Measurements from ENCODE around the gene PRDM13. TPM values are rescaled to one million over a fixed set of nuclear protein-coding genes. Genes with fewer than 3 reads are reported as not detected.

Gene PRDM13
- total and polyA plus RNA-seq, 9 of the 15 experiments (the other 6 are each of a cell fraction or from before 2014, with no cell fraction given) = not detected

GRCh38 chr6:99613705-99614429 lies 7.2 kb downstream of the PRDM13 start:
- H3K4me1 ChIP-seq (replicated peaks in 1 of 2; ENCODE audit: control insufficient read depth in 2 of 2, insufficient read depth in 2 of 2, low read length in 2 of 2) = peaks cover 3 to 13% of the 10 kb centered on the region in 2 experiments; a peak in 3 of 5 replicates
- peak overlapping the region in 1 of 2 experiments; percentile 38; a peak in 1 of 4 replicates for H3K9ac ChIP-seq (ENCODE audit: insufficient read depth in 1 of 2, low read depth in 2 of 2, low read length in 2 of 2)
- H2AFZ ChIP-seq (ENCODE audit: low read depth, low read length) = no peak overlapping the region
- POLR2A ChIA-PET = no interaction called here
- H3K36me3 ChIP-seq (ENCODE audit: control insufficient read depth, insufficient read depth, low read length) = no peaks in the 10 kb centered on the region
- intact Hi-C loops (cut with micrococcal nuclease) = no loop called here
- no peak for TF ChIP-seq SMAD1 (IDR thresholded peaks at IDR 0.05; ENCODE audit: low read depth, low read length, partially characterized antibody)
- no peak for TF ChIP-seq USF1 (CRISPR knock-in tag; IDR thresholded peaks at IDR 0.05)
- TF ChIP-seq PHB2 (IDR thresholded peaks at IDR 0.05; ENCODE audit: low read depth) = no peak
- H3K27me3 ChIP-seq (ENCODE audit: control insufficient read depth in 2 of 2, insufficient read depth in 2 of 2, low read length in 2 of 2) = peaks cover 3 to 16% of the 10 kb centered on the region in 2 experiments; a peak in 3 of 5 replicates
- DNase-seq (ENCODE audit: extremely low read depth in 1 of 4, low spot score in 3 of 4) (no peak), FAIRE-seq (no peak), ATAC-seq (no peak)
- no peak overlapping the region for H3K27ac ChIP-seq (ENCODE audit: extremely low read depth, low read depth, low read length)
- no peaks in the 10 kb centered on the region for H4K20me1 ChIP-seq (replicated peaks; ENCODE audit: control insufficient read depth, insufficient read depth, low read length)
- no peaks in the 10 kb centered on the region for H3K9me1 ChIP-seq (ENCODE audit: control insufficient read depth, insufficient read depth, low read length)
- H3K4me3 ChIP-seq = no peak overlapping the region
- no peaks in the 10 kb centered on the region for H3K79me2 ChIP-seq (ENCODE audit: control insufficient read depth, insufficient read depth, low read length)
- no peak overlapping the region for H3K4me2 ChIP-seq (ENCODE audit: insufficient read depth, low read length)
- in situ Hi-C loops (cut with MboI) = no loop called here
- WGBS (ENCODE audit: insufficient coverage, low coverage, missing lambda C conversion rate) = 60% methylated on average over 13 of the region's 82 CpGs
- no peaks in the 10 kb centered on the region for H3K9me3 ChIP-seq (replicated peaks; ENCODE audit: control insufficient read depth, insufficient read depth, low read depth, low read length)
- CTCF ChIA-PET (ENCODE audit: low intra/inter-chr PET ratio) = no interaction called here
- no TSS peak for BruUV-seq (replicated peaks)

Data from K562 (cell line).